Activated T-cell treated with anti-CD3 and anti-CD28 coated beads, Interleukin-2, amount 50 U/mL, for 4 hours (primary cell): ENCODE measurements around the gene NSDHL. TPM values are rescaled to one million over a fixed set of nuclear protein-coding genes. Genes with fewer than 3 reads are reported as not detected.

Experiments used
- ATAC-seq, 2 donors: fragments of 200-7000 bp; cut with Tn5 transposase; one replicate each; pipeline ENCODE4 v1.10.0; 2021
- DNase-seq: peaks from one replicate; pipeline ENCODE4 v3.0.0-alpha.2; 2020
- H3K27me3 Mint-ChIP-seq: one replicate; pipeline ENCODE4 v1.8.0; 2021; ENCODE audit warnings: low read depth, mixed read lengths
- H3K36me3 Mint-ChIP-seq: one replicate; pipeline ENCODE4 v1.8.0; 2022; ENCODE audit warnings: mixed read lengths; ENCODE audit not compliant: insufficient read depth
- H3K4me1 Mint-ChIP-seq: one replicate; pipeline ENCODE4 v1.8.0; 2021; ENCODE audit warnings: low read depth, mixed read lengths
- H3K4me3 Mint-ChIP-seq: one replicate; pipeline ENCODE4 v1.8.0; 2021; ENCODE audit warnings: mild to moderate bottlenecking, moderate library complexity, mixed read lengths
- H3K9me3 Mint-ChIP-seq: one replicate; pipeline ENCODE4 v1.8.0; 2021; ENCODE audit warnings: mixed read lengths
- total RNA-seq, 3 donors: library from RNA; stranded (reverse); gene quantifications; one replicate each; pipeline ENCODE4 v1.2.1, GENCODE V29; 2021

The NSDHL gene
- total RNA-seq, 3 donors from 2014 or later: 18.3 to 21.4 (median 18.7) TPM

DNA sequence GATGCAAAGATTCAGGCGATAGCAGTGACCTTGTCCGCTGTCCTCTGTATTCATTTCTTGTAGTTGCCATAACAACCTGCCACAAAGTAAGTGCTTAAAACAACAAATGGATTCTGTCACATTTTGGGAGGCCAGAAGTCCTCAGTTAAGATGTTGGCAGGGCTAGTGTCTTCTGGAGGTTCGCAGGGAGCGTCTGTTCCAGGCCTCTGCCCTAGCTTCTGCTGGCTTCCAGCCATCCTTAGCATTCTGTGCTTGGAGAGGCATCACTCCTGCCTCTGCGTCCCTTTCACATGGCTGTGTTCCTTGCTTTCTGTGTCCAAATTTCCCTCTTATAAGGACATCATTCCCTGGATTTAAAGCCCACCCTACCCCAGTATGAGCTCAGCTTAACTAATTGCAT lies 35.5 kb downstream of the NSDHL start:
- peaks cover 11% of the 10 kb centered on the region for H3K36me3 Mint-ChIP-seq
- H3K27me3 Mint-ChIP-seq: no peaks in the 10 kb centered on the region
- no peak for DNase-seq
- no peak for ATAC-seq
- no peaks in the 10 kb centered on the region for H3K9me3 Mint-ChIP-seq
- H3K4me3 Mint-ChIP-seq: no peak overlapping the region
- H3K4me1 Mint-ChIP-seq: no peaks in the 10 kb centered on the region

DNA sequence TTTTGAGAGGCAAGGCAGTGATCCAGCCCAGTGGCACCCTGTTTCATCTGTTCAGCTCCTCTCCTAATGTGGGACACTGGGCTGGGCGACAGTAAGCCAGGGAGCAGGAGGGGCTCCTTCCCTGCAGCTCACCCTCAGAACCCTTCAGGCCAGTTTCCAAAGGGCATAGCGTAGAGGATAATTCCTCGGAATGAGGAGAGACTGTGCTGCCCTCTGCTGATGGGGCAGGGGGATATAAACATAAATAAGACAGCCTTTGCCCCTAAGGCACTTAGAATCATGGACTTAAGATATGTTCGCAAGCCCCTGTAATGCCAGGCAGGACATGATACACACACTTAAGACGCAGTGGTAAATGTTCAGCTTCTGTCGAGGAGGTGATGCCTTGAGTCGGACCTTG lies 39.1 kb downstream of the NSDHL start:
- Mint-ChIP-seq H3K4me1 (peaks cover 12% of the 10 kb centered on the region), H3K9me3 (no peaks in the 10 kb centered on the region), H3K4me3 (no peak overlapping the region), H3K27me3 (no peaks in the 10 kb centered on the region), H3K36me3 (peaks cover 4% of the 10 kb centered on the region)
- no peak for ATAC-seq
- DNase-seq: no peak

DNA sequence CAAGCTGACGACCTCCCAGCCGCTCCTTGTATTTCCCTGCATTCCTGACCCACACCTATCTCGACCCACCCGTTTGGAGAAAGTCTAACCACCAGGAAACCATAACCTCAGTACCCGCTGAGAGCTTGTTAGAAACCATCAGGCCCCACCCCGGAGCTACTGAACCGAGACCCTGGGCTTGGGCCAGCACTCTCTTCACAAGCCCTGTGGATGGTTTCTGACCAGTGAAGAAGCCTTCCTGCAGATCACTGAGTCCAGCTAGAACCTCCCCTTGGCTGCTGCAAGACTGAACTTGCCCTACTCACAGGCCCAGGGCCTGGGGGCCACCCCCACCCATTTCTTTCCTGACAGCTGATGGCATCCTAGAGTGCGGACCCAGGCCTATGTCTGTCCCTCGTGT lies 40.4 kb downstream of the NSDHL start:
- H3K36me3 Mint-ChIP-seq: peaks cover 4% of the 10 kb centered on the region

DNA sequence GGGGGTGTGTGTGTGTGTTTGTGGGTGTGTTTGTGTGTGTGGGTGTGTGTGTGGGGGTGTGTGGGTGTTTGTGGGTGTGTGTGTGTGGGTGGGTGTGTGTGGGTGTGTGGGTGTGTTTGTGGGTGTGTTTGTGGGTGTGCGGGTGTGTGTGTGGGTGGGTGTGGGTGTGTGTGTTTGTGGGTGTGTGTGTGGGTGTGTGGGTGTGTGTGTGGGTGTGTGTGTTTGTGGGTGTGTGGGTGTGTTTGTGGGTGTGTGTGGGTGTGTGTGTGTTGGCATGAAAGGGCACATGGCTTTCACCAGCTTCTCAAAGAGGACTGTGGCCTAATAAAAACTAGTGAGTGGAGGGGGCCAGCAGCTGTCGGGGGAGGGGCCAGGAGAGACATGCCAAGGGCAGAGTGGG lies 41.7 kb downstream of the NSDHL start:
- no peak for DNase-seq
- Mint-ChIP-seq H3K36me3 (peaks cover 2% of the 10 kb centered on the region), H3K27me3 (no peaks in the 10 kb centered on the region), H3K9me3 (no peaks in the 10 kb centered on the region), H3K4me1 (peaks cover 12% of the 10 kb centered on the region), H3K4me3 (no peak overlapping the region)
- no peak for ATAC-seq

More for the DNA sequence above, 40.4 kb downstream of the NSDHL start:
- H3K27me3 Mint-ChIP-seq: no peaks in the 10 kb centered on the region
- H3K4me1 Mint-ChIP-seq: peaks cover 12% of the 10 kb centered on the region
- H3K9me3 Mint-ChIP-seq: no peaks in the 10 kb centered on the region
- ATAC-seq: no peak
- H3K4me3 Mint-ChIP-seq: no peak overlapping the region
- no peak for DNase-seq

DNA sequence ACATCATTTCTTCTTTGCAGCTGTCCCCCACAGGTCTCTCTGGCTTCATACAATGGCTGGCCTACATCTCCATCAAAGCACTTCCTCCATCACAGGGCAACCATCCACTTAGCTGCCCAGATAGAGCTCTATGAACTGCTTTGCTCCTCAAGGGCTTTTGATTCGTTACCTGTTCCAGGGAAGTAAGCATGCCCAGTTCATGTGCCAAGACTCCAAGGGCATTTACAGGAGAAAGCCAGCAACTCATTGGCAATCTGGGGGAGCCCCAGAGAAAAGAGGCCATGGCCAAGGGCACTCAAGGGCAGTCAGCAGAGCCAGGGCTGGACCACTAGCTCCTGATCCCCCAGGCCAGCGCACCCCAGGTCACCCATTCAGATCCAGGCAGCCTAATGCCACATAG lies 42.5 kb downstream of the NSDHL start:
- no peak overlapping the region for H3K4me3 Mint-ChIP-seq

GRCh38 chrX:152876931-152877840 lies 46.3 kb downstream of the NSDHL start:
- ATAC-seq (no peak), DNase-seq (no peak)
- H3K9me3 Mint-ChIP-seq: no peaks in the 10 kb centered on the region
- H3K27me3 Mint-ChIP-seq: no peaks in the 10 kb centered on the region
- H3K4me3 Mint-ChIP-seq: no peak overlapping the region
- no peaks in the 10 kb centered on the region for H3K36me3 Mint-ChIP-seq
- peaks cover 6% of the 10 kb centered on the region for H3K4me1 Mint-ChIP-seq

More for the DNA sequence above, 42.5 kb downstream of the NSDHL start:
- DNase-seq: no peak
- Mint-ChIP-seq H3K4me1 (peaks cover 12% of the 10 kb centered on the region), H3K9me3 (no peaks in the 10 kb centered on the region), H3K27me3 (no peaks in the 10 kb centered on the region), H3K36me3 (peaks cover 2% of the 10 kb centered on the region)
- ATAC-seq: no peak

DNA sequence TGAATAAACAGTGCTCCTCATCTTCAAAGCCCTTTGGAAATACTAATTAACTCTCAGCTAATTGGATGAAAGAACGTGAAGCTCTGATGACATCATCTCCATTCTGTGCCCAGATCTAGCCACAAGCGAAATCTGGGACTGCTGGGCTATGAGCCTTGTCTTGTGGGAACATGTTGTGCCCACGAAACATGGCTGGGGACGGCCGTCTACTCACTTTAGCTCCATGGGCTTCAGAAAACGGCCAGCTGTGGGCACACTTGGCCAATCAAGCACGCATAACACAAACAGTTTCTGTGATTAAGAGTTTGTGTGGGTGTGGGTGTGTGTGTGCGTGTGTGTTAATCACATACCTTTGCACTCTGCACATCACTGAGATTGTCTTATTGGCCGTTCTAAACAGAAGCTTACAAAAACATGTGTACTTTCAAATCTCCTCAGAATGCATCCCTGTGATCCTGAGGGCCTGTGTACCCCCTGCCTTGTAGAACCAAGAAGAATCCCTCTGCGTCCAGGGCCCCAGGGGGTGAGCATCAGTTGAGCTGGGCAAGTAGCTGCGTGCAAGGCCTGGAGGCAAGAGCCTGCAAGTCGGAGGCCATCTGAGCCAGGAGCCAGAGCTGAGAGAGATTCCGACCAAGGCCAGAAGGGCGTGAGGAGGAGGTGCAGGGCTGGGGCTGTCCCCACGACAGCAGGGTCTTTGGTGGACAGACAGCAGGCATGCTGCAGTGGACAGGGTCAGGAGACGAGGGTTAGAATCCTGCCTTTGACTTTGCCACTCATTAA lies 48.3 kb downstream of the NSDHL start:
- ATAC-seq (no peak), DNase-seq (no peak)
- Mint-ChIP-seq H3K27me3 (no peaks in the 10 kb centered on the region), H3K9me3 (no peaks in the 10 kb centered on the region), H3K4me1 (no peaks in the 10 kb centered on the region), H3K4me3 (no peak overlapping the region), H3K36me3 (no peaks in the 10 kb centered on the region)

DNA sequence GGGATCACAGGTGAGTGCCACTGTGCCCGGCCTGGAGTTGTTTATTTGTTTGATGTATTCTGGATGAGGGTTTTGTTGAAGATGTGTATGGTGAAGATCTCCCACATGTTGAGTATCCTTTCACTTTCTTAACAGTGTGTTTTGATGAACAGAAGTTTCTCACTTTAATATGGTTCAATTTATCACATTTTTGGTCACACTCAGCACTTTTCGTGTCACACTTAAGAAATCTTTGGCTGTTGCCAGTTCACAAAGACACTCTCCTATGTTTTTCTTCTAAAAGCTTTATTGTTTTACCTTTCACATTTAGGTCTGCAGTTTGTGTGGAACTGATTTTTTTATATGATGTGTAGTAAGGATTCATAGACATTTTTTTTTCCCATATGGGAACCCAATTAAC lies 50.4 kb downstream of the NSDHL start:
- H3K9me3 Mint-ChIP-seq: no peaks in the 10 kb centered on the region
- H3K27me3 Mint-ChIP-seq: no peaks in the 10 kb centered on the region

GRCh38 chrX:152884171-152884570 lies 53.3 kb downstream of the NSDHL start:
- ATAC-seq (no peak), DNase-seq (no peak)
- Mint-ChIP-seq H3K9me3 (no peaks in the 10 kb centered on the region), H3K4me1 (no peaks in the 10 kb centered on the region), H3K4me3 (no peak overlapping the region), H3K27me3 (peaks cover 2% of the 10 kb centered on the region), H3K36me3 (no peaks in the 10 kb centered on the region)

More for the DNA sequence above, 50.4 kb downstream of the NSDHL start:
- H3K4me1 Mint-ChIP-seq: no peaks in the 10 kb centered on the region
- no peaks in the 10 kb centered on the region for H3K36me3 Mint-ChIP-seq
- ATAC-seq: no peak
- no peak overlapping the region for H3K4me3 Mint-ChIP-seq
- no peak for DNase-seq

DNA sequence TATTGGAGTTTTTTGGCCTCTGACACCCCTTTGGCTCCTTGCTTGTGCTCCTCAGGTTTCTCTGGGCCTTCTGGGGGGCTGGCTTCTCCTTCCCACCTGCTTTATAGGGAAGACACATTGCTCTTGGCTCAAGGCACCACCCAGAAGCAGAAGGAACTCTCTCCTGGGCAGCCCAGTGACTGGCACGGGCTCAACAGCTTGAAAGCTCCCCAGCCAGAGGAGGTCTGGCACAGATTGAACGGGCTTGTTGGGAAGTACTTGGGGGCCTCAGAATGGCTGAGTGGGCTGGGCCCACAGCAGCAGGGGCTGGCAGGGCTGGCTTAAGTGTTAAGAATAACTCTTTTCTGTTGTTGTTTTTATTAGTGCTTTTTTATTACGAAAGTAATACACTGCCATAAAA lies 55.9 kb downstream of the NSDHL start:
- Mint-ChIP-seq H3K4me1 (no peaks in the 10 kb centered on the region), H3K4me3 (no peak overlapping the region), H3K27me3 (peaks cover 22% of the 10 kb centered on the region), H3K9me3 (no peaks in the 10 kb centered on the region), H3K36me3 (no peaks in the 10 kb centered on the region)
- DNase-seq: no peak
- ATAC-seq: no peak

DNA sequence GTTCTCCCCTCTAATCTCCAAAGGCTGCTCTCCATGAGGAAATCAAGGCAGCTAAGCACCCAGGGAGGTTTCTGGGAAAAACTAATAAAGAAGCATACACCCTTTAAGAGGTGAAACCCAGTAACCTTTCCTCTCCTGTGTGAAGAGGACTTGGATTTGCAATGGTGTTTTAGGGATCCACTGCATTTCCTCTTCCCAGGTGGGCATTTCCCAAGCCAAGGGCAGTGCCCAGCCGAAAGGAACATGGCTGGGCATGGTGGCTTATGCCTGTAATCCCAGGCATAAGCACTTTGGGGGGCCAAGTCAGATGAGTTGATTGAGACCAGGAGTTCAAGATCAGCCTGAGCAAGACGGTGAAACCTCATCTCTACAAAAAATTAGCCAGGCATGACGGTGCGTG lies 61.6 kb downstream of the NSDHL start:
- H3K27me3 Mint-ChIP-seq: peaks cover 29% of the 10 kb centered on the region
- DNase-seq (no peak), ATAC-seq (no peak)
- no peaks in the 10 kb centered on the region for H3K9me3 Mint-ChIP-seq
- no peak overlapping the region for H3K4me3 Mint-ChIP-seq
- peaks cover 3% of the 10 kb centered on the region for H3K4me1 Mint-ChIP-seq
- H3K36me3 Mint-ChIP-seq: no peaks in the 10 kb centered on the region

DNA sequence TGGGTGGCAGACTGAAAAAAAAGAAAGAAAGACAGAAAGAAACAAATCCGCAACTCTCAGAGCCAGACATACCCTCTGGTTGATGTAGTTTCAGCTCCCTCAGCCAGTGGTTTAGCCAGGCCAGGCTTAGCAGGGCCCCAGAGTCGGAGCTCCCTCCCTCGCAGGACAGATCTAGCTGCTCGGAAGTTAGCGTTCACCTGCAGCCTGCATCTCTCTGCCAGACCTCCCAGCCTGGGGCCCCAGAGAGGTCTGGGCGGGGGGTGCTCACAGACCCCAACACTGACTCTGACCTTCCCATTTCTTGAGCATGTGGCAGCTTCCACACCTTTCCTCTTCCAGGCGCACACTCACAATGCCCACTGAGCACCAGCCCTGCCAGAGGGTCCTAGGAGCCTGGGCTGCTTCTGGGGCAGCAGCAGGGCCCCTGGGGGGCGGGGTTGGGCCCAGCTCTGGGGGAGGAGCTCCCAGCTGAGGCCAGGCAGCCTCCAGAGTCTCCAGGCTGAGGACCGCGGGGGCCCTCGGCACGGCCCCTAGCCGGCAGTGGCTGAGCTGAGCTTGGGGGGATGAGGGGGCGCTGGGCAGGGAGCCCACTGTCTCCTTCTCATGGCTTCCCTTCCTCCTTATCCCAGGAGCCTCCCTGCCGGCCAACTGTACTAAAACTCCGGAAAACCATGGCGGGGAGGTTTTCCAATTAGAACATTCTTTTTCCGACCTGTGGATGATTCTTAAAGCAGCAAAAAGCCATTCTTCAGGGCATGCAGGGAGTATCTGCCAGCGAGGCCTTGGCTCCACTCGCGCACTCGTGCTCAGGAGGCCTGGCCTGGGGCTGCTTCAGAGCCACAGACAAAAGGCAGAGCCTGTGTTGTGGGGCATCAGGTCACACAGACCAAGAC lies 62.4 kb downstream of the NSDHL start:
- no peak overlapping the region for H3K4me3 Mint-ChIP-seq
- peaks cover 29% of the 10 kb centered on the region for H3K27me3 Mint-ChIP-seq
- H3K9me3 Mint-ChIP-seq: no peaks in the 10 kb centered on the region
- ATAC-seq (no peak), DNase-seq (no peak)
- no peaks in the 10 kb centered on the region for H3K36me3 Mint-ChIP-seq
- peaks cover 3% of the 10 kb centered on the region for H3K4me1 Mint-ChIP-seq

DNA sequence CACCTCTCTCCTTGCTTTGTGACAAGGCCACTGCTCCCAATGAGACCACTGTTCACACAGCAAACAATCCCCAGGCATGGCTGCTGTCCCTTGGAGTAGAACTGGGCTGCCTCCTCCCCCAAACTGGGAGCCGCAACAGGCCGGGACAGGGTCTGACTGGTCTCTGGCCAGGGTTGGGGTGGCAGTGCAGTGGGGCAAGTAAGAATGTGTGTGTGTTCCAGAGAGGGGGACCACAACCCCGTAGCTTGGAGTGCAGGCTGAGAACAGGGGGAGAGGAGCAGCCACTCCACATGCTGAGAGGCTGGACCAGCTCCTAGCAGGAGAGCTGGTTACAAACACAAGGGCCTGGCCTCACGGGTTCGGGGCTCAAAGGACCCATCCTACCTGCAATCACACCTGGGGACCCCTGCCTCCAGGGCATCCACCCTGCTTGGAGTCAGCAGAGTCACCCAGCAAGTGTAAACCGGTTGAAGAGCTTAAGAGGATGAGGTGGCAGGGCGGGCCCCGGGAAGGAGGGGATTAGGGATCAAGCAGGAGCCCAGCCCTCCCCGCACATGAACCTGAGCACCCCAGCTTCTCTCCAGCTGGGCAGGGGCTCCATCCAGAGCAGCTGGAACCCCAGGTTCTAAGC lies 63.2 kb downstream of the NSDHL start:
- Mint-ChIP-seq H3K4me1 (peaks cover 3% of the 10 kb centered on the region), H3K27me3 (peaks cover 31% of the 10 kb centered on the region), H3K36me3 (no peaks in the 10 kb centered on the region), H3K9me3 (no peaks in the 10 kb centered on the region), H3K4me3 (no peak overlapping the region)
- ATAC-seq (no peak), DNase-seq (no peak)

- DNase-seq: no peak
- no peaks in the 10 kb centered on the region for H3K9me3 Mint-ChIP-seq
- H3K36me3 Mint-ChIP-seq: no peaks in the 10 kb centered on the region
- no peak overlapping the region for H3K4me3 Mint-ChIP-seq
- no peak for ATAC-seq
- peaks cover 3% of the 10 kb centered on the region for H3K4me1 Mint-ChIP-seq
- H3K27me3 Mint-ChIP-seq: peaks cover 29% of the 10 kb centered on the region
Observed at GRCh38 chrX:152895121-152895520, 64.3 kb downstream of the NSDHL start.
